ENCODE data around the gene NDRG3.

DNA sequence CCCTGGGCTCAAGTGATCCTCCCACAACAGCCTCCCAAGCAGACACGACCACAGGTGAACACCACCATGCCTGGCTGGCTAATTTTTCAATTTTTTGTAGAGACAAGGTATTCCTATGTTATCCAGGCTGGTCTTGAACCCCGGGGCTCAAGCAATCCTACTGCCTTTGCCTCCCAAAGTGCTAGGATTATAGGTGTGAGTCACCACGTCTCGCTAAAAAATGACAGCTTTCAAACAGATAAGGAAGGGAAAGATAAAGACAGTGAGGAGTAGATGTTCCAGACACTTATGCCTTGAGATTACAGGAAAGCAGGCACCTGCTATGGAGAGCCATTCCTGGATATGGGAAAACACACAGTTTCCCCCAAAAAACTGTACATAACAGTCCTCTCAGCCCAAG, 58.9 kb downstream of the NDRG3 start:
- TF ChIP-seq, protein P1, sequence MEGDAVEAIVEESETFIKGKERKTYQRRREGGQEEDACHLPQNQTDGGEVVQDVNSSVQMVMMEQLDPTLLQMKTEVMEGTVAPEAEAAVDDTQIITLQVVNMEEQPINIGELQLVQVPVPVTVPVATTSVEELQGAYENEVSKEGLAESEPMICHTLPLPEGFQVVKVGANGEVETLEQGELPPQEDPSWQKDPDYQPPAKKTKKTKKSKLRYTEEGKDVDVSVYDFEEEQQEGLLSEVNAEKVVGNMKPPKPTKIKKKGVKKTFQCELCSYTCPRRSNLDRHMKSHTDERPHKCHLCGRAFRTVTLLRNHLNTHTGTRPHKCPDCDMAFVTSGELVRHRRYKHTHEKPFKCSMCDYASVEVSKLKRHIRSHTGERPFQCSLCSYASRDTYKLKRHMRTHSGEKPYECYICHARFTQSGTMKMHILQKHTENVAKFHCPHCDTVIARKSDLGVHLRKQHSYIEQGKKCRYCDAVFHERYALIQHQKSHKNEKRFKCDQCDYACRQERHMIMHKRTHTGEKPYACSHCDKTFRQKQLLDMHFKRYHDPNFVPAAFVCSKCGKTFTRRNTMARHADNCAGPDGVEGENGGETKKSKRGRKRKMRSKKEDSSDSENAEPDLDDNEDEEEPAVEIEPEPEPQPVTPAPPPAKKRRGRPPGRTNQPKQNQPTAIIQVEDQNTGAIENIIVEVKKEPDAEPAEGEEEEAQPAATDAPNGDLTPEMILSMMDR (IDR thresholded peaks at IDR 0.05; ENCODE audit: low read length) = no peak
- TF ChIP-seq EZH2 (IDR thresholded peaks at IDR 0.05; ENCODE audit: borderline replicate concordance, low read length) = no peak

Data from OCI-LY1 (cell line).